Mesothelial cell of epicardium (in vitro differentiated cells): ENCODE results near the gene BMPR1A. TPM values are rescaled to one million over a fixed set of nuclear protein-coding genes. Genes with fewer than 3 reads are reported as not detected.

Source experiments
- DNase-seq, 2 experiments: peaks; one replicate each; pipeline ENCODE4 v3.0.0; 2021; ENCODE audit warnings: low spot score in 2 of 2; ENCODE audit not compliant: unreplicated experiment in 2 of 2
- H3K27ac Mint-ChIP-seq: 2 replicates; pipeline ENCODE4 v1.8.0; 2021; ENCODE audit warnings: mixed read lengths
- H3K27me3 Mint-ChIP-seq: 2 replicates; pipeline ENCODE4 v1.8.0; 2021; ENCODE audit warnings: low read depth, mixed read lengths
- H3K36me3 Mint-ChIP-seq: 2 replicates; pipeline ENCODE4 v1.8.0; 2021; ENCODE audit warnings: mixed read lengths
- H3K4me1 Mint-ChIP-seq: 2 replicates; pipeline ENCODE4 v1.8.0; 2021; ENCODE audit warnings: mixed read lengths
- H3K4me3 Mint-ChIP-seq: 2 replicates; pipeline ENCODE4 v1.8.0; 2021; ENCODE audit warnings: mild to moderate bottlenecking, moderate library complexity, mixed read lengths
- H3K9me3 Mint-ChIP-seq: 2 replicates; pipeline ENCODE4 v1.8.0; 2021; ENCODE audit warnings: mixed read lengths
- total RNA-seq: library from RNA; stranded (reverse); gene quantifications from 3 replicates; pipeline ENCODE4 v1.2.1, GENCODE V29; 2021
- TF ChIP-seq, protein P1 (sequence below): fragments of 200-600 bp; sonication (generic); IDR thresholded peaks from one replicate; pipeline ENCODE4 v1.5.0; 2021; ENCODE audit warnings: antibody characterized with exemption; ENCODE audit not compliant: unreplicated experiment

The BMPR1A gene
- total RNA-seq, 1 donor from 2014 or later, result 100.0 TPM

DNA sequence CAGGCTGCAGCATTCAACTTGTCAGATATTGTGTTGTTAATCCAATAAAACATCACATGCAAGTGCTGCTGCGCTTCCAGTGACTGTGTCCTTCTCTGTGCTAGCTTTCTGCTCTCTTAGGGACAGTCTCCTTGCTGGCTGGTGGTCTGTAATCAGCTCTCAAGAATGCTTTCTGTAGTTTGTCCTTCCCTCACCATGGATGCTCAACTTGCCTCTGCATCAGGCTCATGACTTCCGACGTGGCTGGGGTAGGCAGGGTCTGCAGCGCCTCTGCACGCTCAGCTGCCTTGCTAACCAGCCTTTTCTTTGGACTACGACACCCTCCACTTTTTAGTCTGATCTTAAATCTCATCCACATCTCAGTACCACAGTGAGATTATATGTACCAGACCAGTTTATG lies 142.7 kb downstream of the BMPR1A start:
- TF ChIP-seq, protein P1, sequence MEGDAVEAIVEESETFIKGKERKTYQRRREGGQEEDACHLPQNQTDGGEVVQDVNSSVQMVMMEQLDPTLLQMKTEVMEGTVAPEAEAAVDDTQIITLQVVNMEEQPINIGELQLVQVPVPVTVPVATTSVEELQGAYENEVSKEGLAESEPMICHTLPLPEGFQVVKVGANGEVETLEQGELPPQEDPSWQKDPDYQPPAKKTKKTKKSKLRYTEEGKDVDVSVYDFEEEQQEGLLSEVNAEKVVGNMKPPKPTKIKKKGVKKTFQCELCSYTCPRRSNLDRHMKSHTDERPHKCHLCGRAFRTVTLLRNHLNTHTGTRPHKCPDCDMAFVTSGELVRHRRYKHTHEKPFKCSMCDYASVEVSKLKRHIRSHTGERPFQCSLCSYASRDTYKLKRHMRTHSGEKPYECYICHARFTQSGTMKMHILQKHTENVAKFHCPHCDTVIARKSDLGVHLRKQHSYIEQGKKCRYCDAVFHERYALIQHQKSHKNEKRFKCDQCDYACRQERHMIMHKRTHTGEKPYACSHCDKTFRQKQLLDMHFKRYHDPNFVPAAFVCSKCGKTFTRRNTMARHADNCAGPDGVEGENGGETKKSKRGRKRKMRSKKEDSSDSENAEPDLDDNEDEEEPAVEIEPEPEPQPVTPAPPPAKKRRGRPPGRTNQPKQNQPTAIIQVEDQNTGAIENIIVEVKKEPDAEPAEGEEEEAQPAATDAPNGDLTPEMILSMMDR, result no peak
- Mint-ChIP-seq H3K27me3 (no peaks in the 10 kb centered on the region), H3K36me3 (peaks cover 29% of the 10 kb centered on the region), H3K9me3 (peaks cover 6% of the 10 kb centered on the region), H3K27ac (no peak overlapping the region), H3K4me1 (peaks cover 7% of the 10 kb centered on the region), H3K4me3 (no peak overlapping the region)
- DNase-seq, result no peak

DNA sequence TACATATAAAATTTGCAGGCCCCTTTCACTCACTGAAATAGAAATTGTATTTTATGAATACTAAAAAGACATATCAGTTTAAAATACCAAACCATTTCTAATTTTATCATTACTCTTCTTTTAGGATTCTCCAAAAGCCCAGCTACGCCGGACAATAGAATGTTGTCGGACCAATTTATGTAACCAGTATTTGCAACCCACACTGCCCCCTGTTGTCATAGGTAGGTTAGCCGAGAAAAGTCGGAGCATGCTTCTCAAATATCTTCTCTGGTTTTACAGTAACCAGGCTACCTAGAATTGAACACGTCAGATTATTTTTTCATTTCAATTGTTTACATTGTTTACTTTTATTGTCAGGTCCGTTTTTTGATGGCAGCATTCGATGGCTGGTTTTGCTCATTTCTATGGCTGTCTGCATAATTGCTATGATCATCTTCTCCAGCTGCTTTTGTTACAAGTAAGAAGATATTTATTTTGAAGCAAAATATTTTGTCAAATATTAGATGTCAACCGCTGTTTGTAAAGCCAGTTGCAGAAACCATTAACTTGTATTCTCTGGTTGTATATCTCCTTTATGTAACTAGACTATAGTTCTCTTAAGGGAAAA lies 143.4 kb downstream of the BMPR1A start:
- TF ChIP-seq, protein P1, result peak; percentile 75
- Mint-ChIP-seq H3K4me3 (no peak overlapping the region), H3K36me3 (peaks cover 31% of the 10 kb centered on the region), H3K9me3 (peaks cover 13% of the 10 kb centered on the region), H3K27ac (no peak overlapping the region), H3K4me1 (peaks cover 7% of the 10 kb centered on the region), H3K27me3 (no peaks in the 10 kb centered on the region)
- peak in 1 of 2 experiments; percentile 54 for DNase-seq

DNA sequence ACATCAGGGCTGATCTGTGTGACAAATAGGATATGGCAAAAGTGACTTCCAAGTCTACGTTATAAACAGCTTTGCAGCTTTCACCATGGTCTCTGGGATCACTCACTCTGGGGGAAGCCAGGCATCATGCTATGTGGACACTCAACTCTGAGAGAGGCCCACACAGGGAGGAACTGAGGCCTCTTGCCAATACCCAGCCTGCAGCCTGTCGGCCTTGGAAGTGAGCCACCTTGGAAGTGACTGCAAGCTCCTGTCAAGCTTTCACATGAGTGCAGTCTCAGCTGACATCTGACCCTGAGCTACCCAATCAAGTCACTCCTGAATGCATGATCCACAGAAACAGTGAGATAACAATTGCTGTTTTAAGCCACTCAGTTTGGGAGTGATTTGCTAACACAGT lies 144.5 kb downstream of the BMPR1A start:
- Mint-ChIP-seq H3K9me3 (peaks cover 22% of the 10 kb centered on the region), H3K4me1 (peaks cover 7% of the 10 kb centered on the region), H3K27me3 (no peaks in the 10 kb centered on the region), H3K27ac (no peak overlapping the region), H3K36me3 (peaks cover 37% of the 10 kb centered on the region), H3K4me3 (no peak overlapping the region)
- DNase-seq, result no peak
- TF ChIP-seq, protein P1, result no peak

DNA sequence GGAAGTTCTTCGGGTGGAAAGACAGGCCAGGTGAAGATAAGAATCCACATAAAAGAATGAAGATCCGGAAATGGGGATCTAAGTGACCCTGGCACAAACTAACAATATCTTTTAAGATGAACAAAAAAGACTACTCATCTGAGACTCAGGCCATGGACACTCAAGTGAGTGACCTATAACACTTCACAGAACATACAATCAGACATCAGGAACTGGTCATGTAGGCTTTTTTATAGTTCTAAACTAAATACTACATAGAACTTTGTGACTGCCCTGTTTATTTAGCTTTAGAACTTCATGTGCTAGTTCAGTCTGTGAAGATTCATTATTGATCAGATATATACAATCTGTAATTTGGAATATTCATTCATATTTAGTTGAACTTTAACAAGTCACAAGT lies 148.2 kb downstream of the BMPR1A start:
- no peak for DNase-seq
- TF ChIP-seq, protein P1, result no peak
- Mint-ChIP-seq H3K9me3 (peaks cover 35% of the 10 kb centered on the region), H3K27ac (no peak overlapping the region), H3K27me3 (no peaks in the 10 kb centered on the region), H3K4me3 (no peak overlapping the region), H3K36me3 (peaks cover 60% of the 10 kb centered on the region), H3K4me1 (peaks cover 3% of the 10 kb centered on the region)

DNA sequence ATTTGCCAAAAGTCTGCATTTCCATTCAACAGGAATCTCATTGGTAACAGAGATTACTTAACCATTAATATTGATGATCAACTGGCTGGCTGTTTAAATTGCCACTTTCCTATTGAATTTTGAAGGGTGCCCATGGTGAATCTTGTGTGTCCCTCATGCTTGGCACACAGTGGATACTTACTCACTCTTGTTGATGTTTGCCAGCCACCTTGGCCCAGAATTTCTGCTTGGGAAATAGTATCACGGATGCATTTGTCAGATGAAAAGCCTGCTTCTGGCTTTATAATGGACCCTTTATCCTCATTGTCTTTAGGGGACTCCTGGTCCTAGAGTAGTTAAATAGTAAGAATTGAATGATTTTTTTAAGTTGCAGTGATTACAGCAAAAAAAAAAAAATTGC lies 149.0 kb downstream of the BMPR1A start:
- H3K36me3 Mint-ChIP-seq, result peaks cover 60% of the 10 kb centered on the region
- H3K4me1 Mint-ChIP-seq, result no peaks in the 10 kb centered on the region
- TF ChIP-seq, protein P1, result no peak
- H3K9me3 Mint-ChIP-seq, result peaks cover 35% of the 10 kb centered on the region
- H3K27me3 Mint-ChIP-seq, result no peaks in the 10 kb centered on the region
- H3K27ac Mint-ChIP-seq, result no peak overlapping the region
- H3K4me3 Mint-ChIP-seq, result no peak overlapping the region
- DNase-seq, result no peak

DNA sequence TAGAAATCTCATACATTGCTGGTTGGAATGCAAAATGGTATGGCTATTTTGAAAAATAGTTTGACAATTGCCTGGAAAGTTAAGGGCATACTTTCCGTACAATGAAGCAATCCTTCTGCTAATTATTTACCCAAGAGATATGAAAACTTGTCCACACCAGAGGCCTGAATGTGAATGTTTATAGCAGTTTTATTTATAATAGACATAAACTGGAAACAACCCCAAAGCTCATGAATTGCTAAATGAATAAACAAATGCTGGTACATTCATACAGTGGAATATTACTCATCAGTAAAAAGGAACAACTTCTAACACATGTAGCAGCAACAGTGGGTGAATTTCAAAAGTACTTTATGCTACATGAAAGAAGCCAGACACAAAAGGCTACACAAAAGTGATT lies 158.3 kb downstream of the BMPR1A start:
- H3K9me3 Mint-ChIP-seq, result peaks cover 4% of the 10 kb centered on the region
- DNase-seq, result no peak
- H3K4me1 Mint-ChIP-seq, result no peaks in the 10 kb centered on the region
- H3K4me3 Mint-ChIP-seq, result no peak overlapping the region
- TF ChIP-seq, protein P1, result no peak
- H3K27me3 Mint-ChIP-seq, result no peaks in the 10 kb centered on the region
- peaks cover 38% of the 10 kb centered on the region for H3K36me3 Mint-ChIP-seq
- H3K27ac Mint-ChIP-seq, result no peak overlapping the region
